GM12891 (cell line): Measurements from ENCODE around the gene LGALS14.
"Not testable (repeated sequence)": the region's sequence is repeated elsewhere in the genome, so short reads cannot be mapped to it uniquely, and the experiment has no call there.

Experiments used
- DNase-seq: peaks from one replicate; pipeline ENCODE4 v3.0.0; 2011; ENCODE audit warnings: low spot score; ENCODE audit not compliant: insufficient read length
- FAIRE-seq: peaks from 2 replicates; lab custom pipeline; 2011; peaks lifted over from hg19 to GRCh38; lab: Jason Lieb, UNC
- PAX5 ChIP-seq: IDR thresholded peaks from 2 replicates; pipeline ENCODE4 v1.6.1; 2011; ENCODE audit warnings: low read length, moderate library complexity, mild to moderate bottlenecking; ENCODE audit not compliant: insufficient read depth, severe bottlenecking
- POLR2A ChIP-seq: IDR thresholded peaks from 2 replicates; pipeline ENCODE4 v1.6.1; 2011; ENCODE audit warnings: low read depth, low read length, control low read depth
- POLR2AphosphoS5 ChIP-seq: IDR thresholded peaks from 2 replicates; pipeline ENCODE4 v1.6.1; 2011; ENCODE audit warnings: low read depth, low read length, control low read depth
- POU2F2 ChIP-seq: IDR thresholded peaks from 2 replicates; pipeline ENCODE4 v1.6.1; 2011; ENCODE audit warnings: low read depth, mild to moderate bottlenecking, control low read depth, low read length, moderate library complexity
- SPI1 ChIP-seq: IDR thresholded peaks from 2 replicates; pipeline ENCODE4 v1.6.1; 2011; ENCODE audit warnings: low read depth, low read length, control low read depth
- TAF1 ChIP-seq: IDR thresholded peaks from 2 replicates; pipeline ENCODE4 v1.6.1; 2011; ENCODE audit warnings: low read depth, low read length, control low read depth

LGALS14 gene

GRCh38 chr19:39692822-39693221 is 11.5 kb upstream of the LGALS14 start:
- FAIRE-seq = peak; percentile 69
- TF ChIP-seq POU2F2 (no peak), PAX5 (no peak), SPI1 (no peak), TAF1 (no peak)

GRCh38 chr19:39695759-39696158 is 8.5 kb upstream of the LGALS14 start:
- DNase-seq = no peak
- FAIRE-seq = no peak

More at GRCh38 chr19:39692822-39693221, 11.5 kb upstream of the LGALS14 start:
- no peak for DNase-seq

GRCh38 chr19:39696387-39696786 is 7.9 kb upstream of the LGALS14 start:
- FAIRE-seq (no peak), DNase-seq (no peak)
- no peak for TF ChIP-seq POU2F2
- no peak for TF ChIP-seq POLR2A
- TF ChIP-seq TAF1 = no peak
- TF ChIP-seq PAX5 = no peak
- TF ChIP-seq POLR2AphosphoS5 = no peak
- TF ChIP-seq SPI1 = no peak

More at GRCh38 chr19:39695759-39696158, 8.5 kb upstream of the LGALS14 start:
- TF ChIP-seq POU2F2 (no peak), POLR2A (no peak), PAX5 (no peak), SPI1 (no peak), POLR2AphosphoS5 (no peak), TAF1 (no peak)

GRCh38 chr19:39698535-39698934 is 5.7 kb upstream of the LGALS14 start:
- FAIRE-seq = no peak
- TF ChIP-seq POLR2AphosphoS5 (no peak), PAX5 (no peak), SPI1 (peak; percentile 86), TAF1 (no peak)
- no peak for DNase-seq

DNA sequence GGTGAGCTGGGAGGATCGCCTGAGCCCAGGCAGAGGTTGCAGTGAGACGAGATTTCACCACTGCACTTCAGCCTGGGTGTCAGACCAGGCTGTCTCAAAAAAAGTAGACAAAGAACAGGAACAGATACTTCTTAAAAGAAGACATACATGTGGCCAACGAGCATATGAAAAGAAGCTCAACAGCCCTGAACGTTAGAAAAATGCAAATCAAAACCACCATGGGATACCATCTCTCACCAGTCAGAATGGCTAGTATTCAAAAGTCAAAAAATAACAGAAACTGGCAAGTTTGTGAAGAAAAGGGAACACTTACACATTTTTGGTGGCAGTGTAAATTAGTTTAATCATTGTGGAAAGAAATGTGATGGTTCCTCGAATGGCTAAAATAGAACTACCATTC is 3.0 kb upstream of the LGALS14 start:
- FAIRE-seq (peak; percentile 83), DNase-seq (no peak)

GRCh38 chr19:39705578-39706188 is 1.4 kb downstream of the LGALS14 start:
- FAIRE-seq = peak; percentile 82
- no peak for DNase-seq

More for the DNA sequence above, 3.0 kb upstream of the LGALS14 start:
- peak; percentile 80; the same call in 1 of the 2 replicates for TF ChIP-seq POU2F2
- TF ChIP-seq SPI1 = peak; percentile 83
- no peak for TF ChIP-seq PAX5

DNA sequence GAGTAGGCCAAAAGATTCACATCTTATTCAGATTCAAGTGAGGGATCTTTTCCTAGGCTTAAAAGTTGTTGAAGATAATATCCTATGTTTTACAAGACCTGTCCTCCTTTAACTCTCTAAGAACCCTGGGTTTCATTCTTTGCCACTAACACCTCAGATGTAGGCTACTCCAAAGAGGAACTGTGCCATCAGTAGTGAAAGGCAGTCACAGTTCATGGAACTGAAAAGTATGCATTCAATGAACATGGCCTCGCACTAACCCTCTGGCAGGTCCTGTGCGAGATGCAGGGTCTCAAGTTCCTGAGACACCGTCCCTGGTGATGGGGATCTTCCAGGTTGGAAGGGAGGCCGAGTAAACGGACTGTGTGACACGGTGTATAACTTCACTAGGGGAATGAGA is 4.3 kb downstream of the LGALS14 start:
- TF ChIP-seq SPI1 = peak; percentile 96
- TF ChIP-seq POLR2A = no peak
- peak; percentile 93 for FAIRE-seq
- DNase-seq = no peak

More at GRCh38 chr19:39705578-39706188, 1.4 kb downstream of the LGALS14 start:
- TF ChIP-seq POU2F2 = no peak
- no peak for TF ChIP-seq SPI1
- no peak for TF ChIP-seq POLR2A
- no peak for TF ChIP-seq POLR2AphosphoS5
- TF ChIP-seq TAF1 = 0 out of 2 replicates have a peak, but pooled peaks have one; percentile 5
- no peak for TF ChIP-seq PAX5

GRCh38 chr19:39709026-39709872 is 5.0 kb downstream of the LGALS14 start:
- TF ChIP-seq POU2F2 (no peak), TAF1 (no peak), SPI1 (peak; percentile 85), POLR2A (no peak), POLR2AphosphoS5 (no peak), PAX5 (no peak)
- FAIRE-seq (no peak), DNase-seq (no peak)

DNA sequence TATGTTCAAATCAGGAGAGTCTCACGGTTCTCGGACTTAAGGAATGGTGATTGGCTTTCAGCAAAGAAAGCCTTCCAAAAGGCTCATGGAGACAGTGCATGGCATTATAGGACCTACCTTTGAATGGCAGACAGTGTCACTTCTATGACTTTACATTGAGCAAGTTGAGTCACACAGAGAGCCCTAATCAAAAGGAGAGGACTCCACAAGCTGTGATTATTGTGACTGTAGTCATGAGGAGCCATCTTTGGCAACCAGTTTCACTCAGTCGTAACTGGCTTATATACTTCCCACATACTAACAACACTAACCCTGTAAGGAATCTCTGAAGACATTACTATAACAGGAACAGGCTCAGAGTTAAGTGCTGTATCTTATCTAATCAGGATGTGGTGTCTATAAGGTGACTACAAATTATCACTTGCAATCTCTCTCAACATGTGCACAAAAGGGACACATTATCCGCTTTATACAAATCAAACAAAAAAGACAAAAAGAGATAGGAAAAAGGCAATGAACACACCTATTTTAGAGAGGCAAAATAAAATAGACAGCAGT is 6.1 kb downstream of the LGALS14 start:
- no peak for FAIRE-seq
- no peak for DNase-seq
- TF ChIP-seq POLR2AphosphoS5 (no peak), TAF1 (no peak)

DNA sequence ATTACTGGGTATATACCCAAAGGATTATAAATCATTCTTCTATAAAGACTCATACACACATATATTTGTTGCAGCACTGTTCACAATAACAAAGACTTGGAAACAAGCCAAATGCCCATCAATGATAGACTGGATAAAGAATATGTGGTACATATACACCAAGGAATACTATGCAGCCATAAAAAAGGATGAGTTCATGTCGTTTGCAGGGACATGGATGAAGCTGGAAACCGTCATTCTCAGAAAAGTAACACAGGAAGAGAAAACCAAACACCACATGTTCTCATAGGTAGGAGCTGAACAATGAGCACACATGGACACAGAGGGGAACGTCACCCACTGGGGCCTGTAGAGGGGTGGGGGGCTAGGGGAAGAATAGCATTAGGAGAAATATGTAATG is 15.9 kb downstream of the LGALS14 start:
- DNase-seq = not testable (repeated sequence)

GRCh38 chr19:39725995-39726394 is 21.7 kb downstream of the LGALS14 start:
- peak; percentile 54 for FAIRE-seq
- TF ChIP-seq TAF1 (no peak), POLR2A (no peak), SPI1 (no peak), PAX5 (no peak), POLR2AphosphoS5 (no peak), POU2F2 (no peak)
- DNase-seq = no peak

More for the DNA sequence above, 15.9 kb downstream of the LGALS14 start:
- not testable (repeated sequence) for FAIRE-seq
